HepG2 (cell line): Measurements from ENCODE around the gene MCM6. TPM values are rescaled to one million over a fixed set of nuclear protein-coding genes. Genes with fewer than 3 reads are reported as not detected.

Experiments used
- DBP ChIP-seq: sonication (generic); formaldehyde crosslinking; IDR thresholded peaks from 2 replicates; pipeline ENCODE4 v1.4.0; 2020; ENCODE audit warnings: missing genetic modification reagents; ENCODE audit errors: not compliant biosample characterization
- DRAP1 ChIP-seq: IDR thresholded peaks from 2 replicates; pipeline ENCODE4 v1.6.1; 2016; ENCODE audit warnings: missing genetic modification reagents, missing compliant biosample characterization
- ISX ChIP-seq: sonication (generic); formaldehyde crosslinking; conservative IDR thresholded peaks from 2 replicates; pipeline ENCODE4 v1.5.0; 2020; ENCODE audit warnings: missing genetic modification reagents
- KDM4B ChIP-seq: sonication (generic); formaldehyde crosslinking; IDR thresholded peaks from 2 replicates; pipeline ENCODE4 v1.4.0; 2020; ENCODE audit warnings: missing genetic modification reagents
- KLF13 ChIP-seq: sonication (generic); formaldehyde crosslinking; IDR thresholded peaks from 2 replicates; pipeline ENCODE4 v1.4.0; 2020; ENCODE audit warnings: mild to moderate bottlenecking, missing genetic modification reagents
- MED8 ChIP-seq: sonication (generic); formaldehyde crosslinking; IDR thresholded peaks from 2 replicates; pipeline ENCODE4 v1.8.1; 2023; ENCODE audit warnings: mild to moderate bottlenecking, missing genetic modification reagents; ENCODE audit not compliant: insufficient replicate concordance
- PHF21A ChIP-seq: sonication (generic); formaldehyde crosslinking; IDR thresholded peaks from 2 replicates; pipeline ENCODE4 v1.5.0; 2020; ENCODE audit warnings: mild to moderate bottlenecking, missing genetic modification reagents
- RERE ChIP-seq: IDR thresholded peaks from 2 replicates; pipeline ENCODE4 v1.6.1; 2016; ENCODE audit warnings: low read depth, missing genetic modification reagents, missing compliant biosample characterization
- ZNF121 ChIP-seq: sonication (generic); formaldehyde crosslinking; IDR thresholded peaks from 2 replicates; pipeline ENCODE4 v1.5.0; 2020; ENCODE audit warnings: mild to moderate bottlenecking, missing genetic modification reagents
- ZNF329 ChIP-seq: sonication (generic); formaldehyde crosslinking; IDR thresholded peaks from 2 replicates; pipeline ENCODE4 v1.9.0; 2021; ENCODE audit warnings: low read depth, mild to moderate bottlenecking, missing genetic modification reagents
- ZNF407 ChIP-seq: sonication (generic); formaldehyde crosslinking; IDR thresholded peaks from one replicate; pipeline ENCODE4 v1.5.1; 2020; ENCODE audit warnings: mild to moderate bottlenecking, missing genetic modification reagents; ENCODE audit errors: not compliant biosample characterization
- ZNF562 ChIP-seq: sonication (generic); formaldehyde crosslinking; IDR thresholded peaks from 2 replicates; pipeline ENCODE4 v1.8.0; 2022; ENCODE audit warnings: missing genetic modification reagents, borderline replicate concordance
- ZSCAN31 ChIP-seq: sonication (generic); formaldehyde crosslinking; IDR thresholded peaks from 2 replicates; pipeline ENCODE4 v1.5.0; 2020; ENCODE audit warnings: low read depth, mild to moderate bottlenecking, missing genetic modification reagents
- polyA plus RNA-seq, 8 experiments: library from polyadenylated mRNA; depleted of rRNA in 3 of 8; stranded (reverse) in 7 of 8; unstranded in 1 of 8; fragments of >200 nt; fragmentation: Illumina TruSeq in 4 of 8; extraction: Trizol in 4 of 8; gene quantifications; 2 replicates each; pipeline versions ENCODE4 v1.2.1 to v1.2.3, GENCODE V29; 2011 to 2016; ENCODE audit warnings: low read depth in 4 of 8, missing spikeins in 1 of 8, mixed read lengths in 1 of 8; ENCODE audit not compliant: insufficient read depth in 1 of 8
- total RNA-seq, 5 experiments: library from RNA; depleted of rRNA; stranded (reverse); fragments of >200 nt; fragmentation: Illumina TruSeq; extraction: Trizol; gene quantifications; 2 replicates each; pipeline ENCODE4 v1.2.3, GENCODE V29; 2016; ENCODE audit warnings: low read depth in 1 of 5

MCM6 gene
- total and polyA plus RNA-seq, 2 of the 13 experiments (the other 11 are each of a cell fraction or from before 2014, with no cell fraction given) = 9.7 to 18.7 TPM

GRCh38 chr2:135876066-135876711 lies at the start of gene MCM6 (continued):
- TF ChIP-seq ZNF121 (CRISPR knock-in tag) (no peak), ZNF329 (CRISPR knock-in tag) (0 out of 2 replicates have a peak, but pooled peaks have one; percentile 47), KDM4B (no peak), MED8 (CRISPR knock-in tag) (peak; percentile 19), ZSCAN31 (CRISPR knock-in tag) (peak; percentile 68; the same call in 1 of the 2 replicates), DRAP1 (CRISPR knock-in tag) (no peak), ZNF562 (no peak), KLF13 (no peak), RERE (CRISPR knock-in tag) (no peak), ISX (CRISPR knock-in tag) (no peak), PHF21A (CRISPR knock-in tag) (no peak), ZNF407 (CRISPR knock-in tag) (no peak), DBP (CRISPR knock-in tag) (no peak)
